Measurements from ENCODE around the gene RAB31.
A peak's percentile ranks its signal among the peaks of the same experiment; 100 is the strongest.

The RAB31 gene

GRCh38 chr18:9753846-9754245, 45.7 kb downstream of the RAB31 start:
- ATAC-seq (ENCODE audit: low read depth) (peak; percentile 68), DNase-seq (ENCODE audit: low spot score) (no peak)
- Histone ChIP-seq H3K27me3 (ENCODE audit: insufficient read depth, poor library complexity, severe bottlenecking) (no peaks in the 10 kb centered on the region), H3K4me3 (ENCODE audit: severe bottlenecking) (no peak overlapping the region), H3K4me1 (ENCODE audit: insufficient read depth, poor library complexity, severe bottlenecking) (no peaks in the 10 kb centered on the region), H3K36me3 (ENCODE audit: low read depth) (no peaks in the 10 kb centered on the region), H3K9me3 (ENCODE audit: severe bottlenecking) (no peaks in the 10 kb centered on the region), H3K27ac (ENCODE audit: poor library complexity, severe bottlenecking) (peak overlapping the region; percentile 9)
- TF ChIP-seq CTCF (IDR thresholded peaks at IDR 0.05; ENCODE audit: poor library complexity, severe bottlenecking), result no peak

- no peak for ATAC-seq (ENCODE audit: low read depth)
These were observed 47.0 kb downstream of the RAB31 start for GRCh38 chr18:9755110-9755509.

GRCh38 chr18:9755615-9756014, 47.5 kb downstream of the RAB31 start:
- Histone ChIP-seq H3K27me3 (ENCODE audit: insufficient read depth, poor library complexity, severe bottlenecking) (no peaks in the 10 kb centered on the region), H3K4me1 (ENCODE audit: insufficient read depth, poor library complexity, severe bottlenecking) (no peaks in the 10 kb centered on the region), H3K4me3 (ENCODE audit: severe bottlenecking) (no peak overlapping the region), H3K27ac (ENCODE audit: poor library complexity, severe bottlenecking) (no peak overlapping the region), H3K36me3 (ENCODE audit: low read depth) (no peaks in the 10 kb centered on the region), H3K9me3 (ENCODE audit: severe bottlenecking) (no peaks in the 10 kb centered on the region)
- DNase-seq (ENCODE audit: low spot score) (no peak), ATAC-seq (ENCODE audit: low read depth) (no peak)
- TF ChIP-seq CTCF (IDR thresholded peaks at IDR 0.05; ENCODE audit: poor library complexity, severe bottlenecking), result no peak

More at GRCh38 chr18:9755110-9755509, 47.0 kb downstream of the RAB31 start:
- H3K27me3 ChIP-seq (ENCODE audit: insufficient read depth, poor library complexity, severe bottlenecking), result no peaks in the 10 kb centered on the region
- H3K4me1 ChIP-seq (ENCODE audit: insufficient read depth, poor library complexity, severe bottlenecking), result no peaks in the 10 kb centered on the region
- no peak for DNase-seq (ENCODE audit: low spot score)
- TF ChIP-seq CTCF (IDR thresholded peaks at IDR 0.05; ENCODE audit: poor library complexity, severe bottlenecking), result no peak
- H3K36me3 ChIP-seq (ENCODE audit: low read depth), result no peaks in the 10 kb centered on the region
- H3K9me3 ChIP-seq (ENCODE audit: severe bottlenecking), result no peaks in the 10 kb centered on the region
- no peak overlapping the region for H3K27ac ChIP-seq (ENCODE audit: poor library complexity, severe bottlenecking)
- H3K4me3 ChIP-seq (ENCODE audit: severe bottlenecking), result no peak overlapping the region

GRCh38 chr18:9756271-9756932, 48.3 kb downstream of the RAB31 start:
- Histone ChIP-seq H3K27me3 (ENCODE audit: insufficient read depth, poor library complexity, severe bottlenecking) (no peaks in the 10 kb centered on the region), H3K27ac (ENCODE audit: poor library complexity, severe bottlenecking) (no peak overlapping the region), H3K4me1 (ENCODE audit: insufficient read depth, poor library complexity, severe bottlenecking) (no peaks in the 10 kb centered on the region), H3K4me3 (ENCODE audit: severe bottlenecking) (no peak overlapping the region), H3K9me3 (ENCODE audit: severe bottlenecking) (no peaks in the 10 kb centered on the region), H3K36me3 (ENCODE audit: low read depth) (no peaks in the 10 kb centered on the region)
- ATAC-seq (ENCODE audit: low read depth) (no peak), DNase-seq (ENCODE audit: low spot score) (no peak)
- no peak for TF ChIP-seq CTCF (IDR thresholded peaks at IDR 0.05; ENCODE audit: poor library complexity, severe bottlenecking)

- no peak overlapping the region for H3K27ac ChIP-seq (ENCODE audit: poor library complexity, severe bottlenecking)
- no peaks in the 10 kb centered on the region for H3K36me3 ChIP-seq (ENCODE audit: low read depth)
- H3K4me1 ChIP-seq (ENCODE audit: insufficient read depth, poor library complexity, severe bottlenecking), result no peaks in the 10 kb centered on the region
- ATAC-seq (ENCODE audit: low read depth) (no peak), DNase-seq (ENCODE audit: low spot score) (no peak)
- no peak for TF ChIP-seq CTCF (IDR thresholded peaks at IDR 0.05; ENCODE audit: poor library complexity, severe bottlenecking)
- no peak overlapping the region for H3K4me3 ChIP-seq (ENCODE audit: severe bottlenecking)
- H3K27me3 ChIP-seq (ENCODE audit: insufficient read depth, poor library complexity, severe bottlenecking), result no peaks in the 10 kb centered on the region
- H3K9me3 ChIP-seq (ENCODE audit: severe bottlenecking), result no peaks in the 10 kb centered on the region
These were observed 48.9 kb downstream of the RAB31 start for GRCh38 chr18:9756933-9757470.

All from RWPE2 (cell line).